ENCODE results near the gene SDF4.

- TF ChIP-seq, protein P1, sequence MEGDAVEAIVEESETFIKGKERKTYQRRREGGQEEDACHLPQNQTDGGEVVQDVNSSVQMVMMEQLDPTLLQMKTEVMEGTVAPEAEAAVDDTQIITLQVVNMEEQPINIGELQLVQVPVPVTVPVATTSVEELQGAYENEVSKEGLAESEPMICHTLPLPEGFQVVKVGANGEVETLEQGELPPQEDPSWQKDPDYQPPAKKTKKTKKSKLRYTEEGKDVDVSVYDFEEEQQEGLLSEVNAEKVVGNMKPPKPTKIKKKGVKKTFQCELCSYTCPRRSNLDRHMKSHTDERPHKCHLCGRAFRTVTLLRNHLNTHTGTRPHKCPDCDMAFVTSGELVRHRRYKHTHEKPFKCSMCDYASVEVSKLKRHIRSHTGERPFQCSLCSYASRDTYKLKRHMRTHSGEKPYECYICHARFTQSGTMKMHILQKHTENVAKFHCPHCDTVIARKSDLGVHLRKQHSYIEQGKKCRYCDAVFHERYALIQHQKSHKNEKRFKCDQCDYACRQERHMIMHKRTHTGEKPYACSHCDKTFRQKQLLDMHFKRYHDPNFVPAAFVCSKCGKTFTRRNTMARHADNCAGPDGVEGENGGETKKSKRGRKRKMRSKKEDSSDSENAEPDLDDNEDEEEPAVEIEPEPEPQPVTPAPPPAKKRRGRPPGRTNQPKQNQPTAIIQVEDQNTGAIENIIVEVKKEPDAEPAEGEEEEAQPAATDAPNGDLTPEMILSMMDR (IDR thresholded peaks at IDR 0.05) = no peak
- no peak for TF ChIP-seq POLR2A (IDR thresholded peaks at IDR 0.05)
These were observed 3.4 kb upstream of the SDF4 start for GRCh38 chr1:1235016-1235744.

Measured in heart left ventricle (tissue), 13 donors.